ENCODE results near the gene CT45A9.
"Not testable (repeated sequence)": the region's sequence is repeated elsewhere in the genome, so short reads cannot be mapped to it uniquely, and the experiment has no call there.

CT45A9 gene, protein sequence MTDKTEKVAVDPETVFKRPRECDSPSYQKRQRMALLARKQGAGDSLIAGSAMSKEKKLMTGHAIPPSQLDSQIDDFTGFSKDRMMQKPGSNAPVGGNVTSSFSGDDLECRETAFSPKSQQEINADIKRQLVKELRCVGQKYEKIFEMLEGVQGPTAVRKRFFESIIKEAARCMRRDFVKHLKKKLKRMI

DNA sequence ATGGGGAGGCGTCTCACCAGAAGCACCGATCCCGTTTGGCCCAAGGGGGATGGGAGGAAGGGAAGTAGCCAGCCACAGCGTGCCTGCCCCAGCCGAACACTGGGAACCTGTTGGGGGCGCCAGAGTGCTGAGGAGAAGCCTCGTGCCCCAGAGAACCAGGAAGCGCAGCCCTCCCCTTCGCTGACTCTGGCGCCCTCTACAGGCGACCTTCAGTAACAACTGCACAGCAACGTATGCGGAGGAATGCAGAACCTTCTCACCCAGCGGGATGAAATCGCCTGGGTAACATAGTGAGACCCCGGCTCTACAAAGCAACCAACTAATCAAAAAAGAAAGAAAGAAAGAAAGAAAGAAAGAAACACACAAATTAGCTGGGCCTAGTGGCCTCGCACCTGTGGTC is at the start of gene CT45A9:
CT45A9 (minus strand) TSS at position 101 of the 400 bp plus-strand sequence. CDS start 3,751 bp downstream, outside the sequence.
- not testable (repeated sequence) for DNase-seq

DNA sequence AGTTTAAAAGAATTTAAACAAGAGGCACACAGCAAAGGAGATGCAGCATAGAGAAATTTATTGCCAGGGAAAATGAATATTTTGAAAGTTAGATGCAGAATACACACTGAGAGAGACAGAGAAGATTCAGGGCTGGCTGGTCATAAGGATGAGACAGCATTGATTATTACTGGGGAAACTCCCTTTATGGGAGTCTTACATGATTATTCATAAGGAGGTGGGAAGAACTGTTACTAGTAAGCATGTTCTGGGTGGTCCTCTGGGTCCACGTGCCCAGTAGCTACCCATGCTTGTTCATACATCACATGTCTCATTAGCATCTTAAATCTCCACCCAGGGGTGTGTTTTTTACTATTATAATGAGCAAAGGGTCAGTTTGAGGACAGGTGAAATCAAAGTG is 48.9 kb upstream of the CT45A9 start:
- not testable (repeated sequence) for DNase-seq

DNA sequence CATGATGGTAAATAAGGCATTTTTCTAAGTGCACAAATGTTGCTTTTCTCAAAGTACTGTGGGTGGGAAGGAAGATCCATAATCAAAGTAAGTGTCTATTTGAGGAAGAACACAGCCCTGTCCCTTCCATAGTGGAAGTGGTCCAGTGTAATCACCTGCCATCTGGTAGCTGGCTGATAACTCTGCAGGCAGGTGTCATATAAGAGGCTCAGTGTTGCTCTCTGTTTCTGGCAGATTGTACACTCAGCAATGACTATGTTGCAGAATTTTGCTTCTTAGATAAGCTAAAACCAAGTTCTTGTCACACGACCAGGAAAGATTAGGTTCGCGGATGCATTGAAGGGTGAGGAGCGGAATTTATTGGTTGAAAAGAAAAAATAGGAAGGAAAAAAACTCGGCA is 42.8 kb upstream of the CT45A9 start:
- DNase-seq, result no peak

DNA sequence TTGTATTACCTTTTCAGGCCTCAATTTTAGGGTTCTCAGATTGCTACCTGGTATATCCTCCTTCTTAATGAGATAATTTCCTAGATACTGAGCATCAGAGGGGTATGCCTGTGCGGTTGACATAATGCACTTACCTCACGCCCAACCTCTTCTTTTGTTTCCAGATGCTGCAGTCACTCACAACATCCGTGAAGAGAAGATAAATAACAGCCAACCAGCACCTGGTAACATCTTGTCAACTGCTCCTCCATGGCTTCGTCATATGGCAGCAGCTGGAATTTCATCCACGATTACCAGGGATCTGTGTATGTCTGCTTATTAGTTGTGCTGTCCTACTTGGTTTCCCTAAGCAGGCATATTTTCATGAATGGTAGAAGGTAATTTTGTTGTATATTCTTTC is 38.6 kb upstream of the CT45A9 start:
- DNase-seq, result no peak

DNA sequence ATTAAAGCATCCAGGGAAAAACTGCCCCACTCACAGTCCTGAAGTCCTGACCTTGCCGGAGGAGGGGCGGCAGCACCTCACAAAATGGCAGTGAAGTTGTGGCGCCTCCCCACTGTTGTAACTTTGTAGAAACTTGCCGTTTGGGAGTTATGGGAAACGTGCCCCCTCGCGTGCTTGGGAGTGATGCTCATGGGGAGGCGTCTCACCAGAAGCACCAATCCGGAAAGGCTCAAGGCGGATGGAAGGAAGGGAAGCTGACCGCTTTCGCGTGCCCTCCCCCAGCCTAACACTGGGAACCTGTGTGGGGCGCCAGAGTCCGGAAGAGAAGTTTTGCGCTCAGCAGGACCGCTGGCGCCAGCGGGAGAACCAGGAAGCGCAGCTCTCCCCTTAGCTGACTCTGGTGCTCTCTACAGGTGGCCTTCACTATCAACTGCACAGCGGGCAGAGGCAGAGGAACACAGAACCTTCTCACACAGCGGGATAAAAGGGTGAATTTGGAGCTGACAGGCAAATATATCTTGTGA is 21.7 kb upstream of the CT45A9 start, which contains the start of the genes CT45A10 and SAGE1:
CT45A10 (minus strand) TSS at position 151 of the 524 bp plus-strand sequence. CDS start 8,100 bp downstream, outside the sequence.
SAGE1 (plus strand) TSS at position 423 of the 524 bp plus-strand sequence. CDS start 2,527 bp downstream, outside the sequence.
- no peak for DNase-seq

DNA sequence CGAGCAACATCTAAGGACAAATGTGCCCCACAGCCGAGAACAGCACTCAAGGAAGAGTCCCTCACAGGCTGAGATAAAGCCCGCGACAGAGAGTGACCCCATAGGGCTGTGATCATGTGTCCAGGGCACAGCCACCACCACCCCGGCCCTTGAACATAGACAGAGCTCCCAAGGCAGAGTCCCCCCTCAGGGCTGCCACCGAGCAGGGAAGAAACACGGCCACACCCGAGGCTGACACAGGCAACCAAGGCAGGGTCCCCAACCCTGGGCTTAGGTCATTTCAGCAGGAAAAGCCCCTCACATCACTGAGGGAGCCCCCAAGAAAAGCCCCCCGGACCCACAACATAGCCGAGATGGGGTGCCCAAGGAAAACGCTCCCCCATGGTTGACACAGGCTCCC is 21.2 kb upstream of the CT45A9 start:
- no peak for DNase-seq

DNA sequence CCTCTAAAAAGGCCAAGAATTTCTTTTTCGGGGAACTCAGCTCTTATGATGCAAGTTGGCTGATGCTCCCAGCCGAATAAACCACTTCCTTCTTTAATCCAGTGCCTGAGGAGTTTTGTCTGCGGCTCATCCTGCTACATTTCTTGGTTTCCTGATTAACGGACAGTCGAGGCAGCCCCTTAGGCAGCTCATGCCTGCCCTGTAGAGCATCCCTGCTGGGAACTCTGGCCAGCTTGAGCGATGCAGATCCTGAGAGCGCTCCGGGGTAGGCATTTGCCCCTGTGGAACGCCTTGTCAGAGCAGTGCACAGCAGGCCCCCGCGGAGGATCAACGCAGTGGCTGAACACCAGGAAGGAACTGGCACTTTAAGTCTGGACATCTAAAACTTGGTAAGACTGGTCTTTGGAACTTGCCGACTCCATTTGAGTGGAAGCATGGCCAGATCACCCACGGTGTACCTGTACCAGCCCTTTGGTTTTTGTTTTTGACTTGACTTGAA is 18.5 kb upstream of the CT45A9 start:
- DNase-seq, result peak; percentile 25

DNA sequence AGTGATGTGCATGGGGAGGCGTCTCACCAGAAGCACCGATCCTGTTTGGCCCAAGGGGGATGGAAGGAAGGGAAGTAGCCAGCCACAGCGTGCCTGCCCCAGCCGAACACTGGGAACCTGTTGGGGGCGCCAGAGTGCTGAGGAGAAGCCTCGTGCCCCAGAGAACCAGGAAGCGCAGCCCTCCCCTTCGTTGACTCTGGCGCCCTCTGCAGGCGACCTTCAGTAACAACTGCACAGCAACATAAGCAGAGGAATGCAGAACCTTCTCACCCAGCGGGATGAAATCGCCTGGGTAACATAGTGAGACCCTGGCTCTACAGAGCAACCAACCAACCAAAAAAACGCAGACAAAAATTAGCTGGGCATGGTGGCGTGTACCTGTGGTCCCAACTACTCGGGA is 17.4 kb upstream of the CT45A9 start:
- DNase-seq, result peak; percentile 79

DNA sequence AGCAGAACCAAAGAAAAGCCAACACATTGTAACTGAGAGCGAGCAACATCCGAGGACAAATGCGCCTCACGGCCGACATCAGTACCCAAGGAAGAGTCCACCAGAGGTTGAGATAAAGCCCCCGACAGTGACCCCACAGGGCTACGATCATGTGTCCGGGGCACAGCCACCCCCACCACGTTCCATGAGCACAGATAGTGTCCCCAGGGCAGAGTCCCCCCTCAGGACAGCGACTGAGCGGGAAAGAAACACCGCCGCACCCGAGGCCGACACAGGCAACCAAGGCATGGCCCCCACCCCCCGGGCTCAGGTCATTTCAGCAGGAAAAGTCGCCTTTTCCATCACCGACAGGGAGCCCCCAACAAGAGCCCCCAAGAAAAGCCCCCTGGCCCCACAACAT is 16.6 kb upstream of the CT45A9 start:
- DNase-seq, result not testable (repeated sequence)

DNA sequence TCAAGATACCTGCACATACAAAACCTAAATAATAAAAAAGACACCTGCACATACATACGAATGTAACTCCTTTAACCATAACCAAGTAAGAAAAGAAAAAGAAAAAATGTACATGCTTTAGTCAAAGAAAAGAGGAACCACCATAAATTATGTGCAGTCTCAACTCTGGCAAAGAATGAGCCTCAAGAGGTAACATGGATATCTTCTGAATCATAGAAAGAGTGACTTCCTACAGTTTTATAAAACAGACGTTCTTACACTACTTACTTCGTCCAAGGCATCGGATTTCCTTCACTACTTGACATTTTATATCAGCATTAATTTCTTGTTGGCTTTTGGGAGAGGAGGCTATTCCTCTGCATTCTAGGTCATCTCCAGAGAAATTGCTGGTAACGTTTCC is 11.1 kb upstream of the CT45A9 start:
- not testable (repeated sequence) for DNase-seq

DNA sequence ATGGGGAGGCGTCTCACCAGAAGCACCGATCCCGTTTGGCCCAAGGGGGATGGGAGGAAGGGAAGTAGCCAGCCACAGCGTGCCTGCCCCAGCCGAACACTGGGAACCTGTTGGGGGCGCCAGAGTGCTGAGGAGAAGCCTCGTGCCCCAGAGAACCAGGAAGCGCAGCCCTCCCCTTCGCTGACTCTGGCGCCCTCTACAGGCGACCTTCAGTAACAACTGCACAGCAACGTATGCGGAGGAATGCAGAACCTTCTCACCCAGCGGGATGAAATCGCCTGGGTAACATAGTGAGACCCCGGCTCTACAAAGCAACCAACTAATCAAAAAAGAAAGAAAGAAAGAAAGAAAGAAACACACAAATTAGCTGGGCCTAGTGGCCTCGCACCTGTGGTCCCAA is 17.2 kb downstream of the CT45A9 start, which contains the start of gene CT45A8:
CT45A8 (minus strand) TSS at position 101 of the 400 bp plus-strand sequence. CDS start 3,755 bp downstream, outside the sequence.
- DNase-seq, result not testable (repeated sequence)

DNA sequence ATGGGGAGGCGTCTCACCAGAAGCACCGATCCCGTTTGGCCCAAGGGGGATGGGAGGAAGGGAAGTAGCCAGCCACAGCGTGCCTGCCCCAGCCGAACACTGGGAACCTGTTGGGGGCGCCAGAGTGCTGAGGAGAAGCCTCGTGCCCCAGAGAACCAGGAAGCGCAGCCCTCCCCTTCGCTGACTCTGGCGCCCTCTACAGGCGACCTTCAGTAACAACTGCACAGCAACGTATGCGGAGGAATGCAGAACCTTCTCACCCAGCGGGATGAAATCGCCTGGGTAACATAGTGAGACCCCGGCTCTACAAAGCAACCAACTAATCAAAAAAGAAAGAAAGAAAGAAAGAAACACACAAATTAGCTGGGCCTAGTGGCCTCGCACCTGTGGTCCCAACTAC is 34.4 kb downstream of the CT45A9 start, which contains the start of gene CT45A7:
CT45A7 (minus strand) TSS at position 101 of the 400 bp plus-strand sequence. CDS start 3,747 bp downstream, outside the sequence.
- not testable (repeated sequence) for DNase-seq

DNA sequence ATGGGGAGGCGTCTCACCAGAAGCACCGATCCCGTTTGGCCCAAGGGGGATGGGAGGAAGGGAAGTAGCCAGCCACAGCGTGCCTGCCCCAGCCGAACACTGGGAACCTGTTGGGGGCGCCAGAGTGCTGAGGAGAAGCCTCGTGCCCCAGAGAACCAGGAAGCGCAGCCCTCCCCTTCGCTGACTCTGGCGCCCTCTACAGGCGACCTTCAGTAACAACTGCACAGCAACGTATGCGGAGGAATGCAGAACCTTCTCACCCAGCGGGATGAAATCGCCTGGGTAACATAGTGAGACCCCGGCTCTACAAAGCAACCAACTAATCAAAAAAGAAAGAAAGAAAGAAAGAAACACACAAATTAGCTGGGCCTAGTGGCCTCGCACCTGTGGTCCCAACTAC is 51.7 kb downstream of the CT45A9 start, which contains the start of gene CT45A2:
CT45A2 (minus strand) TSS at position 101 of the 400 bp plus-strand sequence. CDS start 3,747 bp downstream, outside the sequence.
- DNase-seq, result not testable (repeated sequence)

All from GDM1 (cell line).